D341Med (cell line): ENCODE results near the gene NGLY1.

Source experiments
- DNase-seq: peaks from one replicate; pipeline ENCODE4 v3.0.0; 2012; ENCODE audit warnings: low spot score

NGLY1 gene

DNA sequence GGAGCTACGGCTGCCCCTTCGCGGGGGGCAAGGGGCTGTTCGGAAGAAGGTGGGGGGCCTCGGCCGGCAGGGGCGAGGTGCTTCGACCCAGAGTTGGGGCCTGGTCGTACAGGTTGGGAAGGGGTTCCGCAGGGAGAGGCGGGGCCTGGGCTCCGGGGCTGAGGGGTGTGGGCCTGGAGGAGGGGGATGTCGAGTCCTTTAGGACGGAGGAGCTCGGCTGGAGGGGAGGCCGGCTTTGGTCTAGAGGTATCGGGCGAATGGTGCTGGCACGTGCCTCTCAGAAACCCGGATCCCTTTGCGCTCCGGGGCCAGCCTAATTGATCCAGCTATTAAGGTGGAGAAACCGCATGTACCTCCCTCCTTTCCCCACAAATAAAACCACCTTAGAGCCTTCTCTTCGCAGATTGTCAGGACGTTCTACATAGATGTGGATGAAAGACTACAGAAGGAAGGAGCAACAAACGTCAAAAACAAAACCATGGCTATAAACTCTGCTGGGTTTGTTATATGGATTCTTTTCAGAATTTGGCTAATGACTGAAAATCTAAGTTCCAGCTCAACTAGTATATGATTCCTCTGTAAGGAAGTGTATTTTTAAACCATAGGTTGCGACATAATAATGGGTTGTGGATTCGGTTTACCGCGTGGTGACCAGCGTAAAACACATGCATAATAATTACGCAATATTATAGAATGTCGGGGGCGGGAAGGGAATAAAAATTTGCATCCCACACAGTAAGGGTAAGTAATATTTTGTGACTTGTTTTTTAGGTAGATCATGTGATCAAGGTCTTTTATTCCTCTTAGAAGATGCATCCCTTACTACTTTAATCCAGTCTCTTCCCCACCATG, 644 bp upstream of the NGLY1 start:
- no peak for DNase-seq

DNA sequence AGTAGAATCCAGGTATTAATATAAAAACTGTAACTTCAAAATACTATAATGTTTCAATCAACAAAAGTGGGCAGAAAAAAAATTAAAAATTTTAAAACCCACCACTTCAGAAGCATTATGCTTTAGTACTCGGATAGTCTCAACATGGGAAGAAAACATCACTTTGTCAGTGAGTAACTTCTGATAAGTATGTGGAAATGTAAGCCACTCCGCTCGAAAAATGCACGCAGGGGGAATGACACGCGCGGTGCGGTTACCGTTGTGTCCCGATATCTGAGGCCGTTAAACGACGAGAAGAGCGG, 656 bp downstream of the NGLY1 start:
- DNase-seq: no peak

DNA sequence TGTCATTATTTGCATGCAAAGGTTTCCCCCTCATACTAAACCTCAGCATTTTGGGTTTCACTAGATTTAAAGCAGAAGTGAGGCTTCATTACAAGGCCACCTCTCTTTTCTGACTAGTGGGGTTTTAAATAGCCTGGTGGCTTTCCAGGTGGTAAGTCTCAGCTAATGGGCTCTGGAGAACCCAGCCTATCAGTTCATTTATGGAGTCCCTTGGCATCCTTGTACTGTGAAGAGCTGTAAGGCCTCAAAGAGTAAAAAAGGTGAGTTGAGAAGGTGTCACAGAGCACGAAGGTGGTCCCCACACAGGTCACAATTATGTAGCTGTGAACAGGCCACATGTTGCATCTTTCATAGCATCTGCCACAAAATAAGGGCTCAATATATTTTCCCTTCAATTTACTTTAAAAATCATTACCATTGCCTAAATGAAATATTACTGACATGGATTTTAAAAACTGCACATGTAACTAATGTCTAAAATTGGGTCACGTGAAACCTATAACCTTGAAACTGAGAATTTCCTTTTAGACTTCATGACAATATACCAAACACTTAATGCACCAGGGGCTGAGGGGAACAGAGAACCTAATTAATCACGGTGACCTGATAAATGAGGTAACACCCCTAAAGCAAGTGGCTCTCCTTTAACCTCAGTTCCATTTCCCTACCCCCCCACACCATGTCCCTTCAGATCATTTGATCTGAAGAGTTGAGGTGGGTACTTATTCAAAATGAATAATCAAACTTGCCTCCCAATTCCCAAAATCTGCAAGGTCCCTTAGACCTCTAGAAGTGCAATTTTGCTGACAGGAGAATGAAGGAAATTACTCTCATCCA, 1.3 kb downstream of the NGLY1 start:
- no peak for DNase-seq

DNA sequence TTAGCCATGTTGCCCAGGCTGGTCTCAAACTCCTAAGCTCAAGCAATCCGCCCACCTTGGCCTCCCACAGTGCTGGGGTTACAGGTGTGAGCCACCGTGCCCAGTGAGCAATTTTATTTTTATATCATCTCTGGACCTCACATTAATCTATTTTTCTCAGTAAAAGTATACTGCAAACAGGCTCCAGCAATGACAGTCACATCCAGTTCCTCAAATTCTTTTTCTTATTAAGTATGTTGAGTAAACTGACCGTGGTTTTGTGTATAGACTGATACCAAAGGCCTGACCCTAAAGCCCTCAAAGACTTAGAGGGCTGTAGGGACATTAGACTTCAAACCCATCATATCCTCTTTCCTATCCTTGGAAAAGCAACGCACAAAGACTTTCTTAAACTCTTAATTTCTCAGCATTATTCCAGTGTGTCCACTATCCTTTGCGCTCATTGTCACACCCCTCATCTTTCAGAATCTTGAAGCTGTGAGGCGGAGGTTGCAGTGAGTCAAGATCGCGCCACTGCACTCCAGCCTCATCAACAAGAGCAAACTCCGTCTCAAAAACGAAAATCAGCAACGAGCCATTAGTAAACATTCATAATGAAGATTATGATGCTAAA, 2.0 kb downstream of the NGLY1 start:
- no peak for DNase-seq

DNA sequence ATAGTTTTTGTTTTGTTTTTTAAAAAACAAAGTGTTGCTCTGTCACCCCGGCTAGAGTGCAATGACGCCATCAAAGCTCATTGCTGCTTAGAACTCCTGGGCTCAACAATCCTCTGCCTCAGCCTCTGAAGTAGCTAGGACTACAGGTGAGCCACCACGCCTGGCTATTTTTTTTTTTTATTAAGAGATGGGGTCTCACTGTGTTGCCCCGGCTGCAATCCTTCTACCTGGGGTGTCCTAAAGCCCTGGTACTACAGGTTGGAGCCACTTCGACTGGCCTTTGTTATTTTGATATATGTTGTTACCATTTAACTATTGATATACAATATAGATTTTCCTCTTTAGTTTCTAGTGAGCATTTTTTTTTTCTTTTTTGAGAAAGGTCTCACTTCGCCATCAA, 2.6 kb downstream of the NGLY1 start:
- no peak for DNase-seq

DNA sequence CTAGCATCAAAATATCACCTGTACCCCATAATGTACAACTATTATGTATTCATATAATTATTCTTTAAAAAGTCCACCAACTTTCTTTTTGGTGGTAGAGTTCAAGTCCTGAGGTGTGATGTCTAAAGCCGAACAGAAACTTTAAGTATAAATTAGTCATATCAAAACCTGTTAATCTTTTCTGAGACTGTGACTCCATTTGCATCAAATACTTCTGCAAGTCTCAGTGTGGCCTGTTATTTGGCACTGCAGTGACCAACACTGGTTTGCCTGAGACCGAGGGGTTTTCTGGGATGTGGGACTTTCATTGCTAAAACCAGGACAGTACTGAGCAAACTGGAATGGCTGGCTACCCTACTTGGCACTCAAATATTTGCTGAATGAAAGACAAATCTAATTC, 7.3 kb downstream of the NGLY1 start:
- no peak for DNase-seq

DNA sequence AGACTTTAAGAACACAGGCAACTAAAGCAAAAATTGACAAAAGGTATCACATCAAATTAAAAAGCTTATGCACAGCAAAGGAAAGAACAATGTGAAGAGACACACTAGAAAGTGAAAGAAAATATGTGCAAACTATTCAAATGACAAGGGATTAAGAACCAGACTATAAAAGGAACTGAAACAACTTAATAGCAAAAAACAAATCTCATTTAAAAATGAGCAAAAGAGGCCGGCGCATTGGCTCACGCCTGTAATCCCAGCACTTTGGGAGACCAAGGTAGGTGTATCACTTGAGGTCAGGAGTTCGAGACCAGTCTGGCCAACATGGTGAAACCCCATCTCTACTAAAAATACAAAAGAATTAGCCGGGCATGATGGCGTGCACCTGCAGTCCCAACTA, 14.4 kb downstream of the NGLY1 start:
- DNase-seq: no peak

DNA sequence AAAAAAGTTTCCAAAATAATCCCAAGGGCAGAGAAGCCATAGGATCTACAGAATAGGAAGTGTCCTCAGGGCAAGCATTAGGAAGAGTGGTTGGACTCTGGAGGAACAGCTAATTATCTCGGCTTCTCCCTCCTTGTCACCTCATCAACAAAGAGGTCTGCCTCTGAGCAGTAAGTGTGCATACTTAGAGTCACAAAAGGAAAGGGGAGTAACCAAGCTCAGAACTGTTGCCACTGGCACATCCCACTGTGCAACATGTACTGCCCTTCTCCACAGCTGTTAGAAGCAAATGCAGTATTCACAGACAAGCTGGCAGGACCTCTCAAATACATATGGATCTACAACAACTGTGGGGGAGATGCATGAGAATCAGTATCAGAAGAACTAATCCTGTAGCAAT, 31.5 kb downstream of the NGLY1 start:
- DNase-seq: no peak

DNA sequence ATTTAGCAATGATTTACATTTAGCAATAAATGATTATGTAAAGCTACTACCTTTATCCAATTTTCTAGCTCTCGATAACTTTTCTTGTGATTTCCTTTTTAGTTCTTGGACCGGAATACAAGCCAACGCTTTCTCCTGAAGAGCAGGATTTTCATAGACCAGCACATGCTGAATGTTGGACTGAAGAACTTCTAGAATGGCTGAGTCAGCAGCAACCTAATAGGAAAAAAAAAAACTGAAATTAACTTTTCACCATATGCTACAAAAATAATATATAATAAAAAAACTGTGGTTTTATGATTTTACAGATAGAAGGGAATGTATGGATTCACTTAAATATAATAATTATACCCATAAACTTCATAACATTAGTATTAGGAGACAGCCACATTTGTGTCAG, 32.2 kb downstream of the NGLY1 start:
- no peak for DNase-seq

DNA sequence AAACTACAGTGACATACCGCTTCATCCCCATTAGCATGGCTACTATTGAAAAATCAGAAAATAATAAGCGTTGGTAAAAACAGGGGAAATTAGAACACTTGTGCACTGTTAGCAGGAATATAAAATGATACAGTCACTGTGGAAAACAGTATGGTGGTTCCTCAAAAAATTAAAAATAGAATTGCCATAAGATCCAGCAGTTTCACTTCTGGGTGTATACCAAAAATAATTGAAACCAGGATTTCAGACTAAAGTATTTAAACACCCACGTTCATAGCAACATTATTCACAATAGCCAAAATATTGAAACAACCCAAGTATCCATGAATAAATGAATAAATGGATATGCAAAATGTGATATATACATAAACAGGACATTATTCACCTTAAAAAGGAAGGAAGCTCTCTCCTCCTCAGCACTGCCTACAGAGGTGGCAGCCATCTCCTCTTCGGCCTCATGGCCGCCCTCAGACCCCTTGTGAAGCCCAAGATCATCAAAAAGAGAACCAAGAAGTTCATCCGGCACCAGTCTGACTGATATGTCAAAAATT, 34.1 kb downstream of the NGLY1 start:
- DNase-seq: no peak

DNA sequence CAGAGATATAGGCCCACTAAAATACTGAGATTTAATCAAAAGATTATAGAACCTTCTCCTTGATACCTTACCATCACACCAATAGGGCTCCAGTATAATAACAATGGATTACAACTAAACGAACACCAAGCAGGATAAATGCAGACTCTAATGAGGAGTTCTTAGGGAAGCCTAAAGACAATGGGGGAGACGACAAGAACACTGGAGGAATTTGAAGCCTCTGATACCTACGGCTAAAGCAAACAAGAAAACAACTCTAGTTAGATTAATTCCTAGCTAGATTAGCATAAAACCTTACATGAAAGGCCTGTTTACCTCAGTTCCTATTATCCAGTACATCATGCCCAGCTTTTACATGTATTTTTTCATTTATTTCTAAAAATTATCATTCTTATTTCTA, 35.1 kb downstream of the NGLY1 start:
- DNase-seq: no peak

DNA sequence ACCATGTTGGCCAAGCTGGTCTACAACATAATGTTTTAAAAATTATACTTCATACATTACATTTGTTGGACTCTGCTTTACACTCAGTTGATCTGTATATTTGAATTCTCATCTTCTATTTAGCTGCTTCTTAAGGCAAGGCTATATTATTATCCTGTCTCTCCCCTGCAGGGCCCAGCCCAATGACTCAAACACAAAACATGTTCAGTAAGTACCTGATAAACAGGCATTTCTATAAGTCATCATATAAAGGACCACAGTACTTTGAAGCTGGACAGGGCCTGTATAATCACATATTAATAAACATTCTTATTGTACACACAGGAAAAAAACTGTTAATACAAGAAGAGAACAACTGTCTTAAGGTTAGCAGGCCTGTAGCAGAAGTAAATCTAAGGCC, 36.2 kb downstream of the NGLY1 start:
- DNase-seq: no peak

DNA sequence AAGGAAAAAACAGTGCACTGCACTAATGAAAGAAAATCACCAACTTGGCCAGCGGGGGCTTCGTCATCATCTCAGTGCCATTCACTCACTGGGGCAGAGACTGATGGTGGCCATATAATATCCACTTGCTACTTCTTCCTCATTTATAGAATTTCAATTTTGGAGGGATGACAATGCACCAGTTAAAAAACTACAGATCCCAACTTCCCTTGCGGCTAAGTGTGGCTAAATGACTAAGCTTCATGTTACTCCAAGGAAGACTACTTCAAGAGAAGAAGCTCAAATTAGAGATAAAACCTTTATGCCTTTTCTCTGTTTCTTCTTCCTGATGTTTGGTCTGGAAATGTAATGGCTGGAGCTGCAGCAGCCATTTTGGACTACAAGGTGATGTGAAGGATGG, 38.8 kb downstream of the NGLY1 start:
- no peak for DNase-seq

DNA sequence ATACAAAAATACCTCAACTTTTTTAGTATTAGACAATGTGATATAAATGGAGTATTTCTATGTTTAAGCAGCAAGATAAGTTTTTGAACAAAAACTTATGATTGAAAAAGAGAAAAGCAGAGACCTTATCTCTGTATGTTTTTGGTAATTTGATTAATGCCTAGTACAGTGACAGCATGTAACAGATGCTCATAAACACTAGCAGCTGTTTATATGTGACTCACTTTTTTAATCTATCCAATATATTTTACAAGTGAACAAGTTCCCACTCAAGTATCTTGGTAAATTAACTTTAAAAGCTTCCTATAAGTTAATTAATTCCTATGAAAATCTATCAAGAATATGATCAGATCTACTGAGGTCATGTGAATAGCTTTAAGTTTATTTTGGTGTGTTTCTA, 55.1 kb downstream of the NGLY1 start:
- DNase-seq: no peak

DNA sequence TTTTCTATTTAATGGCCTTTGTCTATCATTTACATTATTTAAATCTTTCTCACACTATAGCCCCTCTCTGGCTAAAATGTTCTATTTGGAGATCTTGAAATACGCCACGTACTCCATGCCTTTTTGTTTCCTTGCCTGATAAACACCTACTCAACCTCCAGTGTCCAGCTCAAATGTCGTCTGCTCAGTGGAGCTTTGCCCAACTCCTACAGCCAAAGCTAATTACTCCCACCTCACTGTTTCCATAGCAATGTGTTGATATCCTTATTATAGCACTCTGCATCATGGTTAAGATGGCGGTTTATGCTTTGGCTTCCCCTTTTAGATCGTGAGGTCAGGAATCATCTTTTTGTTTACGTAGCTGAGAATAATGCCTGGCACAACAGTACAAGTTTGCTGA, 55.9 kb downstream of the NGLY1 start:
- DNase-seq: no peak

DNA sequence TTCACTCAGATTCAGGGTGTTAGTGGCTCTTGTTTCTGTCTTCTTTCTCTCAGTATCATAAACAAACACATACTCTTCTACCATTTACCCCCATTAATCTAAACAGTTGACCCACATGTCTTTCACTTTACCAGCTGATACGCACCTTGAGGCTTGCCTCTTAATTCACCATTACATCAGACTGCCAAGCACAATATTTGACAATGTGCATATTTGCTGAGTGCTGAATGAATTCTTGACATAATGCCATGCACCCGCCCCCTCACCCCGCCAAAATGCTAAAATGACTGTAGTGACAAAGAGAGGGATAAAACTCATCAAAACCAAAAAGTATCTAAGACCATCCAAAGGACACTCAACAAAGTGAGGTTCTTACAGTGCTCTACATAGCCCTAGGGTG, 57.4 kb downstream of the NGLY1 start:
- no peak for DNase-seq

DNA sequence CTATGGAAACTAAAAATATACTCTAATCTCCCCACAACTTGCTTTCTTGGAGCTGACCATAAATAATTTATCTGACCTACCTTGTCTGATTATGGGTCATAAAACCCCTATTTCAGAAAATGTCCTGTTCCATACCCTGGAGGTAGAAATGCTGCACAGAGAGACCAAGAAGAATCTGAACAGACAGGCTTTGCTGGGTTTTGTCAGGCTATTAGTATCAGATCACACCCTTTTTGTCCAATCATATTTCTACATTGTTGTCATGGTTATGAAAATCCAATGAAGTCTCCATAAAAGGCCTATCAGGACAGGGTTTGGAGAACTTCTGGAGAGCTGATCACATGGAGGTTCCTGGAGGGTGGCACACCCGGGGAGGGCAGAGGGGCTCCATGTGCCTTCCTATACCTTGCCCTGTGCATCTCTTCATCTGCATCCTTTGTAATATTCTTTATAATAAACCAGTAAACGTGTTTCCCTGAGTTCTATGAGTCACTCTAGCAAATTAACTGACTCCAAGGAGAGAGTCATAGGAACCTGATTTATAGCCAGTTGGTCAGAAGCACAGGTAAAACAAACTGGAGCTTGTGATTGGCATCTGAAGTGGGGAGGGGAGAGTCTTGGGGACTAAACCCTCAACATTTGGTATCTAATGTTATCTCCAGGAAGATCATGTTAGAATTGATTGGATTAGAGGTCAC, 58.1 kb downstream of the NGLY1 start:
- no peak for DNase-seq

DNA sequence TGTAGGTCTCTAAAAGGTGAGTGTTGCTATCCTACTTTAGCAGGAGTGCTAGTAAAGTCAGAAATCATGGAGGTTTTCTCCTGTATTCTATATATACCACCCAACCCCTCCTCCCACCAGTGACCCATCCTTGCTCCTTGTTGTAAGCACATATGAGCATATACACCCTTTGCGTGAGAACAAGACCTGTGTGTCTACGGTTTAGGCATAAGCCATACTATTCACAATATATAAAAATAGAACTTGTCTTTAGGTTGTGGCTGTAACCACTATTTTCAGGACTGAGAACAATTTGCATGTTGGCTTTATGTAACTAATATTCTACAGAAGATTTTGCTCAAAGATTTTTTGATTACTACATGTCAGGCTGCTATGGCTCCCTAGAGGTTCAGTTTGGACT, 59.4 kb downstream of the NGLY1 start:
- DNase-seq: no peak

DNA sequence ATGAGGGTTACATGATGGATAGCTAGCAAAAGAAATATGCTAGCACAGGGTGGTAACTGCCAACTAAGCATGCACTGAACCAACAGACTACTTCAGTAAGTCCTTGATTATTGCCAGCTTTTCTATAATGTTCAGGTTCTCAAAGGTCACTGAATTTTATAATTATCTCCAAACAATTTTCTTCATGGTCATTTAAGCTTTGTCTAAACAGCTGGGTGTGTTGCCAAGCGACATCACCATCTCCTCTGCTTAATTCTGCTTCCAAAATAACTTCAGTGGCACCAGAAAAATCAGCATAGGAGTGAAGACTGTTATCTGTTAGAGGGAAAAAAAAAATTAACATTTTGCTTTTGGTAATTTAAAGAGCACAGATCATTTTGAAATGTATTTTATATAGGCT, 63.9 kb downstream of the NGLY1 start:
- no peak for DNase-seq

DNA sequence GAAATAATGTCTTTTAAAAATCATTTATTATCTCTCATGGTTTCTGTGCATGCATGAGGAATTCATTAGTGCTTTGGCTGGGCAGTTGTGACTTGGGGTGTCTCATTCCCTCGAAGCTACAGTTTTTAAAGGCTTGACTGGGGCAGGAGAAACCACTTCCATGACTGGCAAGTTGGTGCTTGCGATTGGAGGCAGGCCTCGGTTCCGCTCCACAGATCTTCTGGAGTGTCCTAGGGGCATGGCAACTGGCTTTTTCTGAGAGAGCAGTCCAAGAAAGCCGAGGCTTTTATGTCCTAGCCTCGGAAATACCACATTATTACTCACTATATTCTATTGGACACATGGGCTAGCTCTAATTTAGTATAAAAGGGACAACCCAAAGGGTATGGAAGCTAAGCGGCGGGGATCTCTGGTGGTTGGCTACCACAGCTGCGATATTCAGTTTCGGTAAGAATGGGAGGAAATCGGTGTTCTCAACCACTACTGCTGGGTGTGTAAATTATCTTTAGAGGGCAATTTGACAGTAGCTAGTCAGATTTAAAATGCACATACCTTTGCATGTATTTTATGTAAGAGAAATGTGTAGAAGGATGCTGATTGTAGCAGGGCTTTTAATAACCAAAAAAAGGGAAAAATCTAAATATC, 69.8 kb downstream of the NGLY1 start:
- no peak for DNase-seq

DNA sequence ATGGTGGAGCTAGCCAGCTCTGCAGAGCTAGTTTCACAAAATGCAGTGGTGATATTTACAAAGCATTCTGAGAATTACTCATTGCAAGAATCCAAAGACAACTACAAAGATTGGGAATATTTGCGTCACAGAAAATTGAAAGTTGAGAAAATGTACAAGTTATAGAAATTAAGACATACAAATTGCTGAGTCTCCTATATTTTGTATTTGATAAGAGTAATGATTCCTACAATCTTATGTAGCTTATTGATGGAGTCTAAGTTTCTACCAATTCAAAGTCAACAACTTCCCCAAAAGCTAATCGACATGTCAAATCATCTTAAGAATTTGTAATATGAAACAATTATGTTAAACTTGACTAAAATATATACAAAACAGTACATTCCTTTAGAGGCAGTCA, 72.2 kb downstream of the NGLY1 start:
- no peak for DNase-seq

DNA sequence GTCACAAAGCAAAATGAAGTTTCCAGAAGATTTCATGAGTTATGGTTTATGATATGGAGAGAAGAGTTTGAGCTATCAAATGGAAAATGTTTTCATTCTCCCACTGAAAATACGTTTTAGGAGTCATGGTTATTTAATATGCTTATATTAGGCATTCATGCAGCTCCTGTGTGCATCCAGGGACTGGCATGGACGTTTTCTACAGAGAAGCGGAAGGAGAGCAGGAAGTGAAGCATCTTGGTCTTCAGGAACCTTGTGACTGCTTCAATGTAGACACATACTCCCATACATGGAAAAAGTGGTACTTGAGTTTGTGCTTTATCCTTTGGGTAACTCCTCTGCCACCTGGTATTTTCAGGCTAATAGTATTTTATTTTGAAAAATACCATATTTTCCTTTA, 75.2 kb downstream of the NGLY1 start:
- DNase-seq: no peak
